ENCODE results near the gene CEP170.

CEP170 gene

GRCh38 chr1:243268751-243269460 lies 13.8 kb upstream of the CEP170 start:
- DNase-seq: peak in 1 of 10 donors; percentile 82
- intact Hi-C loops (cut with DNase I): no loop called here

- intact Hi-C loops (cut with DNase I): no loop called here
- no peak for DNase-seq
Measured at GRCh38 chr1:243267914-243268653, 13.0 kb upstream of the CEP170 start.

- DNase-seq: no peak
- intact Hi-C loops (cut with DNase I): no loop called here
Measured at GRCh38 chr1:243267471-243267880, 12.4 kb upstream of the CEP170 start.

- DNase-seq: no peak
- intact Hi-C loops (cut with DNase I): no loop called here
Measured at GRCh38 chr1:243266231-243266630, 11.2 kb upstream of the CEP170 start.

GRCh38 chr1:243264717-243265116 lies 9.6 kb upstream of the CEP170 start:
- no peak for DNase-seq
- intact Hi-C loops (cut with DNase I): no loop called here

GRCh38 chr1:243261390-243261789 lies 6.3 kb upstream of the CEP170 start:
- intact Hi-C loops (cut with DNase I): no loop called here
- DNase-seq: no peak

- intact Hi-C loops (cut with DNase I): no loop called here
- no peak for DNase-seq
Measured at GRCh38 chr1:243260221-243260880, 5.3 kb upstream of the CEP170 start.

- intact Hi-C loops (cut with DNase I): no loop called here
- no peak for DNase-seq
Measured at GRCh38 chr1:243258731-243259130, 3.6 kb upstream of the CEP170 start.

- intact Hi-C loops (cut with DNase I): no loop called here
Measured at GRCh38 chr1:243257189-243257588, 2.1 kb upstream of the CEP170 start.

GRCh38 chr1:243256590-243256989 lies 1.5 kb upstream of the CEP170 start:
- DNase-seq: no peak
- intact Hi-C loops (cut with DNase I): no loop called here

More at GRCh38 chr1:243257189-243257588, 2.1 kb upstream of the CEP170 start:
- no peak for DNase-seq

GRCh38 chr1:243255791-243256512 lies 871 bp upstream of the CEP170 start, which contains the start of gene SDCCAG8:
TSS of gene SDCCAG8 (plus strand) at chr1:243256041. CDS start at chr1:243256174, 133 bp downstream.
- intact Hi-C loops (cut with DNase I): loop anchor here (2.0 kb wide), 1 partner anchor 61 kb away; no protein-coding TSS in a partner anchor
- DNase-seq: peak; percentile 97 to 100 (median 98)

- peak; percentile 33 to 92 (median 53) for DNase-seq
- intact Hi-C loops (cut with DNase I): loop anchor here (2.0 kb wide), 1 partner anchor 62 kb away; no protein-coding TSS in a partner anchor
Measured at GRCh38 chr1:243254233-243254926, 701 bp downstream of the CEP170 start.

GRCh38 chr1:243253926-243254232 lies 1.2 kb downstream of the CEP170 start:
- intact Hi-C loops (cut with DNase I): loop anchor here (2.0 kb wide), 1 partner anchor 63 kb away; no protein-coding TSS in a partner anchor
- DNase-seq: no peak

- intact Hi-C loops (cut with DNase I): no loop called here
- no peak for DNase-seq
Measured at GRCh38 chr1:243253211-243253925, 1.7 kb downstream of the CEP170 start.

GRCh38 chr1:243251539-243251938 lies 3.5 kb downstream of the CEP170 start:
- intact Hi-C loops (cut with DNase I): no loop called here

GRCh38 chr1:243250102-243250501 lies 5.0 kb downstream of the CEP170 start:
- no peak for DNase-seq
- intact Hi-C loops (cut with DNase I): no loop called here

More at GRCh38 chr1:243251539-243251938, 3.5 kb downstream of the CEP170 start:
- no peak for DNase-seq

GRCh38 chr1:243249214-243249613 lies 5.9 kb downstream of the CEP170 start:
- intact Hi-C loops (cut with DNase I): no loop called here
- DNase-seq: peak in 1 of 10 donors; percentile 61

GRCh38 chr1:243247901-243248300 lies 7.2 kb downstream of the CEP170 start:
- no peak for DNase-seq
- intact Hi-C loops (cut with DNase I): no loop called here

- intact Hi-C loops (cut with DNase I): no loop called here
- no peak for DNase-seq
Measured at GRCh38 chr1:243246916-243247315, 8.2 kb downstream of the CEP170 start.

All from posterior cingulate gyrus (tissue), 11 donors.